Stimulated activated CD4-positive, alpha-beta T cell treated with anti-CD3 and anti-CD28 coated beads, TNF-alpha, amount 100 ng/mL, for 24 hours (primary cell): Measurements from ENCODE around the gene NCKAP5.

Experiments used
- DNase-seq, 3 experiments: peaks; one replicate each; pipeline ENCODE4 v3.0.0-alpha.2; 2020; ENCODE audit warnings: low read depth in 3 of 3

Gene NCKAP5

GRCh38 chr2:133568172-133568571 lies at the start of gene NCKAP5:
NCKAP5 (minus strand) TSS chr2:133568463; CDS start chr2:133517526, 50,937 bp downstream.
- no peak for DNase-seq

- no peak for DNase-seq
Observed at GRCh38 chr2:133609664-133610063, 41.4 kb upstream of the NCKAP5 start.

GRCh38 chr2:133608291-133608690 lies 40.0 kb upstream of the NCKAP5 start:
- DNase-seq, result no peak

- no peak for DNase-seq
Observed at GRCh38 chr2:133607679-133608078, 39.4 kb upstream of the NCKAP5 start.

GRCh38 chr2:133606616-133607015 lies 38.4 kb upstream of the NCKAP5 start:
- no peak for DNase-seq

- DNase-seq, result no peak
Observed at GRCh38 chr2:133605766-133606137, 37.5 kb upstream of the NCKAP5 start.

- DNase-seq, result no peak
Observed at GRCh38 chr2:133605011-133605765, 36.9 kb upstream of the NCKAP5 start.

- DNase-seq, result no peak
Observed at GRCh38 chr2:133603109-133603508, 34.8 kb upstream of the NCKAP5 start.

- no peak for DNase-seq
Observed at GRCh38 chr2:133602538-133602937, 34.3 kb upstream of the NCKAP5 start.

- DNase-seq, result no peak
Observed at GRCh38 chr2:133600266-133600928, 32.1 kb upstream of the NCKAP5 start.

- no peak for DNase-seq
Observed at GRCh38 chr2:133599811-133600210, 31.5 kb upstream of the NCKAP5 start.

GRCh38 chr2:133599211-133599803 lies 31.0 kb upstream of the NCKAP5 start:
- no peak for DNase-seq

GRCh38 chr2:133598769-133599168 lies 30.5 kb upstream of the NCKAP5 start:
- DNase-seq, result no peak

- DNase-seq, result no peak
Observed at GRCh38 chr2:133596701-133597393, 28.6 kb upstream of the NCKAP5 start.

- DNase-seq, result no peak
Observed at GRCh38 chr2:133591164-133591563, 22.9 kb upstream of the NCKAP5 start.

- no peak for DNase-seq
Observed at GRCh38 chr2:133589456-133589855, 21.2 kb upstream of the NCKAP5 start.

GRCh38 chr2:133588144-133588543 lies 19.9 kb upstream of the NCKAP5 start:
- no peak for DNase-seq

GRCh38 chr2:133586978-133587377 lies 18.7 kb upstream of the NCKAP5 start:
- DNase-seq, result no peak

GRCh38 chr2:133581010-133581760 lies 12.9 kb upstream of the NCKAP5 start:
- DNase-seq, result no peak

- no peak for DNase-seq
Observed at GRCh38 chr2:133579274-133579673, 11.0 kb upstream of the NCKAP5 start.

- DNase-seq, result no peak
Observed at GRCh38 chr2:133576714-133577113, 8.5 kb upstream of the NCKAP5 start.

GRCh38 chr2:133574620-133575019 lies 6.4 kb upstream of the NCKAP5 start:
- DNase-seq, result no peak
